Neural cell (in vitro differentiated cells): ENCODE measurements around the gene ZBTB7C. TPM values are rescaled to one million over a fixed set of nuclear protein-coding genes. Genes with fewer than 3 reads are reported as not detected.

Experiments
- H2AFZ ChIP-seq: fragments of 200-600, 300-800 bp; sonication (generic), shearing (Covaris generic); 2 replicates; pipeline ENCODE4 v1.6.0; 2014; ENCODE audit warnings: low read depth, mild to moderate bottlenecking, antibody characterized with exemption, low read length, moderate library complexity
- H3F3A ChIP-seq: fragments of 200-600 bp; shearing (Covaris generic); 2 replicates; pipeline ENCODE4 v1.6.1; 2016; ENCODE audit warnings: mild to moderate bottlenecking, moderate library complexity, mixed read lengths, antibody characterized with exemption, low read length; ENCODE audit not compliant: insufficient read depth, poor library complexity, severe bottlenecking
- H3K27ac ChIP-seq: fragments of 200-600, 300-800 bp; sonication (generic), shearing (Covaris generic); 2 replicates; pipeline ENCODE4 v1.5.1; 2014; ENCODE audit warnings: mild to moderate bottlenecking, low read length, moderate library complexity
- H3K27me3 ChIP-seq: fragments of 300-800, 200-600 bp; sonication (generic), shearing (Covaris generic); 2 replicates; pipeline ENCODE4 v1.6.0; 2014; ENCODE audit warnings: mild to moderate bottlenecking, low read depth, low read length, moderate library complexity; ENCODE audit not compliant: insufficient read depth
- H3K36me3 ChIP-seq: fragments of 300-800, 200-600 bp; sonication (generic), shearing (Covaris generic); 2 replicates; pipeline ENCODE4 v1.5.1; 2014; ENCODE audit warnings: mild to moderate bottlenecking, antibody characterized with exemption, low read length, moderate library complexity; ENCODE audit not compliant: insufficient read depth
- H3K4me2 ChIP-seq: fragments of 300-800, 200-600 bp; sonication (generic), shearing (Covaris generic); 2 replicates; pipeline ENCODE4 v1.6.0; 2014; ENCODE audit warnings: mild to moderate bottlenecking, low read length
- H3K4me3 ChIP-seq: fragments of 300-800, 200-600 bp; sonication (generic), shearing (Covaris generic); 2 replicates; pipeline ENCODE4 v1.5.1; 2014; ENCODE audit warnings: mild to moderate bottlenecking, low read length, moderate library complexity
- H3K79me2 ChIP-seq: fragments of 200-600 bp; shearing (Covaris generic); replicated peaks from 2 replicates; pipeline ENCODE4 v1.6.0; 2014; ENCODE audit warnings: mild to moderate bottlenecking, low read length, moderate library complexity; ENCODE audit not compliant: insufficient read depth
- H3K9ac ChIP-seq: fragments of 300-800, 200-600 bp; sonication (generic), shearing (Covaris generic); 2 replicates; pipeline ENCODE4 v1.6.1; 2016; ENCODE audit warnings: mild to moderate bottlenecking, low read length, mixed read lengths
- H3K9me2 ChIP-seq: fragments of 200-600 bp; shearing (Covaris generic); 2 replicates; pipeline ENCODE4 v1.6.1; 2016; ENCODE audit warnings: mild to moderate bottlenecking, low read length, mixed read lengths; ENCODE audit not compliant: insufficient read depth
- H3K9me3 ChIP-seq: fragments of 200-600, 300-800 bp; sonication (generic), shearing (Covaris generic); 2 replicates; pipeline ENCODE4 v1.6.1; 2016; ENCODE audit warnings: mild to moderate bottlenecking, mixed run types, low read length, moderate library complexity, mixed read lengths
- H4K20me1 ChIP-seq: fragments of 200-600 bp; shearing (Covaris generic); 2 replicates; pipeline ENCODE4 v1.6.1; 2016; ENCODE audit warnings: mild to moderate bottlenecking, mixed run types; ENCODE audit not compliant: insufficient read depth
- CTCF ChIP-seq: fragments of 450-650 bp; IDR thresholded peaks from 2 replicates; pipeline ENCODE4 v1.5.1; 2014; ENCODE audit warnings: antibody characterized with exemption, mild to moderate bottlenecking, moderate library complexity; ENCODE audit not compliant: poor library complexity, severe bottlenecking
- EP300 ChIP-seq: fragments of 450-650 bp; conservative IDR thresholded peaks from 2 replicates; pipeline ENCODE4 v1.6.1; 2014; ENCODE audit warnings: antibody characterized with exemption, mild to moderate bottlenecking, moderate library complexity; ENCODE audit not compliant: poor library complexity, severe bottlenecking
- EZH2 ChIP-seq: fragments of 200-600, 300-800 bp; shearing (Covaris generic), sonication (generic); IDR thresholded peaks from 2 replicates; pipeline ENCODE4 v1.6.1; 2014; ENCODE audit warnings: antibody characterized with exemption, low read length, borderline replicate concordance, mild to moderate bottlenecking; ENCODE audit not compliant: insufficient read depth, poor library complexity, severe bottlenecking
- MXI1 ChIP-seq: fragments of 450-650 bp; conservative IDR thresholded peaks from 2 replicates; pipeline ENCODE4 v1.6.1; 2014; ENCODE audit warnings: antibody characterized with exemption, mild to moderate bottlenecking; ENCODE audit not compliant: poor library complexity, severe bottlenecking
- POLR2AphosphoS5 ChIP-seq: IDR thresholded peaks from 2 replicates; pipeline ENCODE4 v1.6.1; 2012
- RAD21 ChIP-seq: fragments of 450-650 bp; conservative IDR thresholded peaks from 2 replicates; pipeline ENCODE4 v1.6.1; 2014; ENCODE audit warnings: antibody characterized with exemption, mild to moderate bottlenecking, moderate library complexity
- REST ChIP-seq: IDR thresholded peaks from 2 replicates; pipeline ENCODE4 v1.6.1; 2012; ENCODE audit warnings: borderline replicate concordance
- SMC3 ChIP-seq: fragments of 450-650 bp; conservative IDR thresholded peaks from 2 replicates; pipeline ENCODE4 v1.6.1; 2014; ENCODE audit warnings: antibody characterized with exemption, mild to moderate bottlenecking, moderate library complexity; ENCODE audit not compliant: poor library complexity
- TAF1 ChIP-seq: IDR thresholded peaks from 2 replicates; pipeline ENCODE4 v1.6.1; 2012; ENCODE audit warnings: low read depth
- polyA plus RNA-seq: library from polyadenylated mRNA; depleted of rRNA; stranded (reverse); fragments of >200 nt; gene quantifications from 2 replicates; pipeline ENCODE4 v1.2.3, GENCODE V29; 2014

Gene ZBTB7C
- polyA plus RNA-seq, 1 donor from 2014 or later = 2.4 TPM

GRCh38 chr18:48338915-48339314, 70.3 kb downstream of the ZBTB7C start:
- Histone ChIP-seq H3K9me2 (no peaks in the 10 kb centered on the region), H4K20me1 (no peaks in the 10 kb centered on the region), H3K27me3 (no peaks in the 10 kb centered on the region), H3F3A (no peaks in the 10 kb centered on the region), H3K9ac (no peak overlapping the region), H2AFZ (no peak overlapping the region), H3K36me3 (no peaks in the 10 kb centered on the region), H3K9me3 (no peaks in the 10 kb centered on the region), H3K4me3 (no peak overlapping the region), H3K27ac (no peak overlapping the region), H3K79me2 (no peaks in the 10 kb centered on the region), H3K4me2 (no peak overlapping the region)
- TF ChIP-seq RAD21 (no peak), SMC3 (no peak), MXI1 (no peak), EP300 (no peak), REST (no peak), TAF1 (no peak), CTCF (no peak)

- Histone ChIP-seq H3K4me2 (no peak overlapping the region), H3F3A (no peaks in the 10 kb centered on the region), H3K4me3 (no peak overlapping the region), H3K9me2 (no peaks in the 10 kb centered on the region), H3K27me3 (no peaks in the 10 kb centered on the region), H4K20me1 (no peaks in the 10 kb centered on the region), H3K36me3 (no peaks in the 10 kb centered on the region), H3K9ac (no peak overlapping the region), H3K79me2 (no peaks in the 10 kb centered on the region), H2AFZ (no peak overlapping the region), H3K27ac (no peak overlapping the region), H3K9me3 (no peaks in the 10 kb centered on the region)
- TF ChIP-seq REST (no peak), TAF1 (no peak), EP300 (no peak), SMC3 (no peak), MXI1 (no peak), EZH2 (no peak), RAD21 (no peak), CTCF (no peak), POLR2AphosphoS5 (no peak)
Measured at GRCh38 chr18:48337053-48337452, 72.1 kb downstream of the ZBTB7C start.
